Kidney (tissue), 14 donors: ENCODE data around the gene BAD. TPM values are rescaled to one million over a fixed set of nuclear protein-coding genes. Genes with fewer than 3 reads are reported as not detected.
"Not testable (repeated sequence)": the region's sequence is repeated elsewhere in the genome, so short reads cannot be mapped to it uniquely, and the experiment has no call there.

Experiments used
- DNase-seq, 5 donors: peaks; one replicate each; pipeline ENCODE4 v3.0.0-alpha.2; 2013 to 2020
- FAIRE-seq: peaks from 2 replicates; lab custom pipeline; 2012; peaks lifted over from hg19 to GRCh38; lab: Jason Lieb, UNC
- H3K27ac ChIP-seq, 2 donors: one replicate each; pipeline ENCODE4 v1.7.0; 2013; ENCODE audit warnings: low read depth in 2 of 2, low read length in 2 of 2, inconsistent platforms in 1 of 2
- H3K27me3 ChIP-seq: one replicate; pipeline ENCODE4 v1.7.1; 2013; ENCODE audit warnings: low read length, inconsistent platforms; ENCODE audit not compliant: control insufficient read depth, insufficient read depth
- H3K36me3 ChIP-seq, 3 donors: one replicate each; pipeline versions ENCODE4 v1.7.0 to v1.7.1; 2013; ENCODE audit warnings: low read length in 3 of 3, control low read depth in 1 of 3, inconsistent platforms in 1 of 3; ENCODE audit not compliant: insufficient read depth in 3 of 3, control insufficient read depth in 2 of 3
- H3K4me1 ChIP-seq, 3 donors: one replicate each; pipeline versions ENCODE4 v1.7.0 to v1.7.1; 2013; ENCODE audit warnings: low read length in 3 of 3, inconsistent platforms in 1 of 3, low read depth in 1 of 3; ENCODE audit not compliant: control insufficient read depth in 2 of 3, insufficient read depth in 2 of 3
- H3K4me3 ChIP-seq, 3 donors: one replicate each; pipeline versions ENCODE4 v1.7.0 to v1.8.1; 2013; ENCODE audit warnings: low read length in 3 of 3, control low read depth in 1 of 3, inconsistent platforms in 1 of 3
- H3K9ac ChIP-seq, 3 donors: one replicate each; pipeline versions ENCODE4 v1.7.0 to v1.7.1; 2013; ENCODE audit warnings: low read length in 3 of 3, control low read depth in 1 of 3, inconsistent platforms in 1 of 3
- H3K9me3 ChIP-seq, 3 donors: one replicate each; pipeline versions ENCODE4 v1.7.0 to v1.7.1; 2013; ENCODE audit warnings: low read length in 3 of 3, control low read depth in 1 of 3, inconsistent platforms in 1 of 3; ENCODE audit not compliant: control insufficient read depth in 2 of 3, insufficient read depth in 1 of 3
- CTCF ChIP-seq: IDR thresholded peaks from 3 replicates; pipeline ENCODE4 v1.5.1; 2012; ENCODE audit warnings: mild to moderate bottlenecking, moderate library complexity, borderline replicate concordance; ENCODE audit not compliant: insufficient read depth; ENCODE audit errors: extremely low read depth
- intact Hi-C: fragments of 100-400 bp; cut with DNase I; formaldehyde crosslinking; loops from one replicate; pipeline ENCODE4 v1.11.1; 2022
- polyA plus RNA-seq: library from polyadenylated mRNA; stranded (reverse); fragments of 350-450 nt; fragmentation: Illumina TruSeq; extraction: RNeasy Lipid Tissue Mini Kit (QIAGEN cat#74804); gene quantifications from one replicate; pipeline ENCODE4 v1.2.3, GENCODE V29; 2014; ENCODE audit warnings: low read depth, low replicate concordance; ENCODE audit not compliant: insufficient read depth
- total RNA-seq: library from RNA; stranded (reverse); fragmentation: NEBNext Ultra II Directional; extraction: Animal tissue kit (Norgen Biotek cat#: 25700); gene quantifications from one replicate; pipeline ENCODE4 v1.2.1, GENCODE V29; 2021
- donor health status: control.
- donor health status: control.
- donor health status: control.
- donor health status: control.
- donor health status: control.
- donor health status: DM: yes; HTN: yes; CAD: no.
- donor health status: Normal renal cell carcinoma (clear cell type).

The BAD gene
- total and polyA plus RNA-seq, 2 donors from 2014 or later, result 59.8 to 157 TPM

DNA sequence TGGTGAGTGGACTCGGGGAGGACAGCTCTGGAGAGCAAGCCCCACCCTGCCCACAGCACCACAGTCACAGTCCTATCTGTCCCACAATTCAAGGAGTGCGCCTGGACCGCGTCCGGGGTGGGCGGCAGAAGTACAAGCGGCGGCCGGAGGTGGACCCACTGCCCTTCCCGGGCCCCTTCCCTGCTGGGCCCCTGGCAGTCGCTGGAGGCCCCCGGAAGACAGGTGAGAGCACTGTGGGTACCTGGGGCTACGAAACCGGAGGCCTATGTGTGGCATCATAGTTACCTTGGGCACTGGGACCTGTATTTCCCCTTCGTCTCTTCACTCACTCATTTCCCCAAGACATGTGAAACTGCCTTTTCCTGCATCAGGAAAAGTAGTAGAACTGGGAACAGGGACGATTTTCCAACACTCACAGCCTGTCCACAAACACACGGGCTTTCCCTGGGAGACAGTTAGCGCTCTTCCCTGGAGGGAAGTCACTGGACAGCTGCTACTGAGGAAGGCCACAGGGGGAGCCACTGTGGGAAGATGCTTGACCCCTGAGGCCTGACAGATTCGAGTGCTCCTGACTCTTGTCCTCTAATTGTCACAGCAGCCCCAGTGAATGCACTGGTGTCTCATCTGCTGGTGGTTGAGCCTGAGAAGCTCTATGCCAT is 29.8 kb upstream of the BAD start:
- Histone ChIP-seq H3K27me3 (no peaks in the 10 kb centered on the region), H3K27ac (no peak overlapping the region), H3K4me3 (no peak overlapping the region), H3K9ac (no peak overlapping the region), H3K4me1 (peaks cover 0 to 14% (median 9%) of the 10 kb centered on the region in 3 donors), H3K9me3 (no peaks in the 10 kb centered on the region), H3K36me3 (peaks cover 0 to 8% (median 8%) of the 10 kb centered on the region in 3 donors)
- intact Hi-C loops, result no loop called here
- no peak for TF ChIP-seq CTCF
- FAIRE-seq (no peak), DNase-seq (peak in 1 of 5 donors; percentile 35)

- intact Hi-C loops, result no loop called here
- DNase-seq, result peak in 1 of 5 donors; percentile 83
- no peak overlapping the region for H3K9ac ChIP-seq
- H3K27ac ChIP-seq, result no peak overlapping the region
- H3K9me3 ChIP-seq, result no peaks in the 10 kb centered on the region
- no peak overlapping the region for H3K4me3 ChIP-seq
- TF ChIP-seq CTCF, result no peak
- FAIRE-seq, result no peak
- no peaks in the 10 kb centered on the region for H3K27me3 ChIP-seq
- H3K4me1 ChIP-seq, result peaks cover 0 to 9% (median 5%) of the 10 kb centered on the region in 3 donors
- peaks cover 0 to 8% (median 8%) of the 10 kb centered on the region in 3 donors for H3K36me3 ChIP-seq
Measured at GRCh38 chr11:64313491-64314145, 29.2 kb upstream of the BAD start.

GRCh38 chr11:64312947-64313346 is 28.5 kb upstream of the BAD start:
- Histone ChIP-seq H3K9me3 (no peaks in the 10 kb centered on the region), H3K4me1 (peaks cover 0 to 9% (median 5%) of the 10 kb centered on the region in 3 donors), H3K27ac (no peak overlapping the region), H3K9ac (no peak overlapping the region), H3K36me3 (peaks cover 0 to 8% (median 8%) of the 10 kb centered on the region in 3 donors), H3K27me3 (no peaks in the 10 kb centered on the region), H3K4me3 (no peak overlapping the region)
- FAIRE-seq (no peak), DNase-seq (no peak)
- no peak for TF ChIP-seq CTCF
- intact Hi-C loops, result no loop called here

DNA sequence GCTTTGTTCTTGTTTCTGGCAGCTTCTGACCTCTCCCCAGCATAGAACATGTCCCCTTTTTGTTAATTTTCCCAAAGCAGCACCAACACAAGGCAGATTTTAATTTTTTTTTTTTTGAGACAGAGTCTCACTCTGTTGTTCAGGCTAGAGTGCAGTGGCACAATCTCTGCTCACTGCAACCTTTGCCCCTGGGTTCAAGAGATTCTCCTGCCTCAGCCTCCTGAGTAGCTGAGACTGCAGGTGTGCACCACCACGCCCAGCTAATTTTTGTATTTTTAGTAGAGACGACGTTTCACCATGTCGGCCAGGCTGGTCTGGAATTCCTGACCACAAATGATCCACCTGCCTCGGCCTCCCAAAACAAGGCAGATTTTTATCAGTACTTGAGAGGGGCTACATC is 23.3 kb upstream of the BAD start:
- H3K36me3 ChIP-seq, DNase-seq, intact Hi-C loops, H3K27me3 ChIP-seq, H3K9me3 ChIP-seq, H3K27ac ChIP-seq, FAIRE-seq, H3K9ac ChIP-seq: not testable (repeated sequence)
- H3K4me3 ChIP-seq, result peak overlapping the region in 2 of 3 donors; percentile 7 to 83
- H3K4me1 ChIP-seq, result peaks cover 0 to 26% (median 13%) of the 10 kb centered on the region in 3 donors
